Stimulated activated CD8-positive, alpha-beta memory T cell treated with anti-CD3 and anti-CD28 coated beads, Interleukin-7, amount 100 ng/mL, for 24 hours (primary cell): ENCODE measurements around the gene CNIH3.
"Not testable (repeated sequence)": the region's sequence is repeated elsewhere in the genome, so short reads cannot be mapped to it uniquely, and the experiment has no call there.

Experiments used
- DNase-seq: peaks from one replicate; pipeline ENCODE4 v3.0.0-alpha.2; 2020; ENCODE audit warnings: low read depth

Gene CNIH3

DNA sequence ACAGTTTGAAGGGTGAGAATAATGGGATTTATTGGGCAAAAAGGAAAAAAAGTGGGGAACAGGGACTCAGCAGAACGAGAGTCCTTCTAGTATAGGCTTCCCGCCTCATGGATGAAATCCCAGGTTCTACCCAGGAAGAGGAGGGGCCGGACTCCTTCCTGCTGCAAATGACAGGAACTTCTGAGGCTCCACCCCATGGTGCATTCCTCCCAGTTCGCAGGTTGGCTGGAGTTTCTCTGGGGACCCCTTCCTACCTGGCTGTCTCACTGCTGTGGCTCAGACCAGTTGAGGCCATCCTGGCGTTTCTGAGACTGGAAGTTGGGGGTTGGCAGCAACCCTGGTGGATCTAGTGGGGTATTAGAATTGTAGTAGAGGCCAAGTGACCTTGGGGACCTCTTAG is 27.5 kb downstream of the CNIH3 start:
- no peak for DNase-seq

DNA sequence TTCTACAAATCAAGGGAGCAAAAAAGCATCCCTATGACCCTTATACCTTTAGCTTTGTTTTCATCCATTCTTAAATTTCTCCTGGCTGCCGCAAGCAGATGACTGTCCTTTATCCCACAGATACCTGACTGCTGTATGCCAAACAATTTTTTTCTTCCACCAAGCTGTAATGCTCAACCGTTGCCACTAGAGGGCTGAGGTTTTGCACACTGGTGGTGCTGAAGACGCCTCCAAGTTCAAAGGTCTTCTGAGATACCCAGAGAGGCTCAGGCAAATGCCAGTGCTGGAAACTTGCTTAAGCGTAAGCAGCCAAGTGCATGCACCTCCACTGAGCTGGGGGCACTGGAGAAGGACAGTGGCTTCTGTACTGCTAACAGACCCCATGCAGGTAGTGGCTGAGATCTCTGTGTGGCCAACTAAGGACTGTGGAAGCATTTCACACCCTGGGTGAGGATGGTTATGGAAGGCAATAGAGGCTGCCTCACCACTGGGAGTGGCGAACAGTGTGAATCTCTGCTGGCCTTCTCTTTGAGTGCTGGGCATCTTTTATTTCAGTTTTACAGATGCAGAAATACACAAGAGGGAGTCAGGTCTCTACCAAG is 28.5 kb downstream of the CNIH3 start:
- peak; percentile 24 for DNase-seq

DNA sequence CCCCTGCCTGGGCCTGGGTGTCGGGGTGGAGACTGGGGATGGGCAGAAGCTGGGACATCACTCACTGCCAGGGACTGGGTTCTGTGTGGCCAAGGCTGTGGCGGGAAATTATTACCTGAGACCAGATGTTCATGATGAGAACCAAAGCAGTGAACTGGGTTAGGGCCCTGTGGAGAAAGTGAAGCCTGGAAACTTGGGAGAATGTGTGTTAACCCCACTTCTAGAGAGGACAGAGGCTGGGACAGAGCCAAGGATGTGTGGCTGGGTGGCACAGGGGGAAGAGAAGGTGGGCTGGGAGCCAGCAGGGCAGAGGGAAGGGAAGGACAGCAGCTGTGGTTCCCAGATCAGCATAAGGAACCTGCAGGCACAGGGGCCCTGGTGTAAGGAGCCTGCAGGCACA is 31.3 kb downstream of the CNIH3 start:
- no peak for DNase-seq

DNA sequence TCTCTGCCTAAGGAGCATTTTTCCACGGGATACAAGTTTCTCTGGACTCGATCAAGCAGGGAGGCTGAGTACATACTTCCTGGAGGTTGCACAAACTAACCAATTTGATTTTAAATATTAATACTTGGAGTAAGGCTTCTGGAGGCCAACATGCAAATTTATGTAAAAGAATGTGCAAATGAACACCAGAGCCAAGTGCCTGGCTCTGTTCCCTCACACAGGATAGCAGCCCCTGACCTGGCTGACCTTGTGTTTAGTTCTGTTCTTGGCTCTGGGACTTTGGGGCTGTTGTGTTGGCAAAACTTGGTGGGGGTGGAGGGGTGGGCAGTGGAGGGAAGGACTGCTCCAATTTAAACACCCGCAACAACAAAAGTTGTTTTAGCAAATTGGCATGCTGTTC is 34.2 kb downstream of the CNIH3 start:
- no peak for DNase-seq

DNA sequence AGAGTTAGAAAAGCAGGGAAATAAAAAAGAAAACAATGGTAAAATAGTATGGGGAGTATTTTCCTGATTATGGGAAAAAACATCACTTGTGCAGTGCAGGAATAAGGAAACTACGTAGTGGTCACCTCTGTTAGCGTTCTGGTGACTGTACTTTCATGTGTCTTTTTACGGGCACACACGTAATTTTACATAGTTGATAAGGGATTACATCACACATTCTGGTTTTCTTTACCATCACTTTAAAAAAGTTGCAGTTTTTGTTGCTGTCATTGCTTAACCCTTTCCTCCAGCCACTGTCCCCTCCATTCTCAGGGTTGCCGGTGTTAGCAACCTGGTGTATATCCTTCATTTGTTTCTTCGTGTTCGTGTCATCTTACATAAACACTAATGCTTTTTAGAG is 35.1 kb downstream of the CNIH3 start:
- DNase-seq: no peak

DNA sequence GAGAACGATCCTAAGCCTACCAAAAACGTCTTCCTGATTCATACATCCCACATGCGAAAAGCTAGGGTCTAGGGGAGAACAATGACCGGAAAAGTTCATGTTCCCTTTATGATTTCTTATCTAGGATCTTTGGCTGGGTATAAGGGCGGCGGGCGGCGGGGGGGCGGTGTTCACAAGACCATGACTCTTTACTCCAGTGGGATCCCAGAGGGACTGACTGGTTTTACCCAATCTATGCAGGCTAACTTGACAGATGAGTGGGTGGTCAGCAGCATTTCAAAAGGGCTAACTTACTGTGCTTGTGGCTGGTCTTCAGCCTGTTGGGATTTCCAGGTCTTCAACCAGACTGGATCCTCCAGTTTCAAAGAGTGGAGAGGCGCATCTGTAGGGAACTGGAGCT is 40.3 kb downstream of the CNIH3 start:
- DNase-seq: no peak

DNA sequence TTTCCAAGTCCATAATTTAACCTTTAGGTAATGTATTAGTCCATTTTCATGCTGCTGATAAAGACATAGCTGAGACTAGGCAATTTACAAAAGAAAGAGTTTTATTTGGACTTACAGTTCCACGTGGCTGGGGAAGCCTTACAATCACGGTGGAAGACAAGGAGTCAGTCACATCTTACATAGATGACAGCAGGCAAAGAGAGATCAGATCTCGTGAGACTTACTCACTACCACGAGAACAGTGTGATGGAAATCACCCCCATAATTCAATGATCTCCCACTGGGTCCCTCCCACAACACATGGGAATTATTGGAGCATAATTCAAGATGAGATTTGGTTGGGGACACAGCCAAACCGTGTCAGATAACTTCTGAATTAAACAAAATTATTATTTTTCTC is 44.0 kb downstream of the CNIH3 start:
- DNase-seq: no peak

DNA sequence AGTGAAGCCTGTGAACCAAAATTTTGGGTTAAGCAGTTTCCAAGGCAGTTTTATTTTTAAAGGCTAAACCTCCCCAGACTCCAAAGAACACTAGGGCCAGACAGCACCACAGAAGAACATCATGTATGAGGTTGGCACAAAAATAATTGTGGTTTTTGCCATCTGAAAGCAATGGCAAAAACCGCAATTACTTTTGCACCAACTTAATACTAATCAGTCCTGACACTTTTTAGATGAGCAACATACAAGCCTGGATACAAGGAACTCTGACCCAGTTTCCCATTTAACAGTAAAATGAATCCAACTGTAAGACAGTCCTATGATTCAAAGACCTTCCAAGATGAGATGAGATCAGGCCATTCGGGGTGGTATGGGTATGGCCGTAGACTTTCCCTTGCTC is 46.8 kb downstream of the CNIH3 start:
- no peak for DNase-seq

DNA sequence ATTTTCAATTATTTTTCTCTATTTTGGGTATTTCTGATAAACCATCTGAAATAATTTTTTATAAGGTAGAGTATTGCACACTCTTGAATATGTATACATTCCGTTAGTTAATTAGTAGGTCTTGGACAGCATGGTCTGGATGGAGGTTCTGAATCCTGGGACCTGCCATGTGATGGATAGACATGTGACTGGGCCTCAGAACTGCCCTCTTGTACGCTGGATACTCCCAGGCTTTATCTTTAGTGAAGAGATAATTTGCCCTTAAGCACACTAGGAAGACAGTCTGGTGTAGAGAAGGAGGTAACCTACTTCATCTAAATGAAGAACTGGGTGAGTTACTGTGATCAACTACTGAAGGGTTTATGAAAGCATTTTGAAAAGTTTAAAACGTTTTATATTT is 48.9 kb downstream of the CNIH3 start:
- DNase-seq: no peak

DNA sequence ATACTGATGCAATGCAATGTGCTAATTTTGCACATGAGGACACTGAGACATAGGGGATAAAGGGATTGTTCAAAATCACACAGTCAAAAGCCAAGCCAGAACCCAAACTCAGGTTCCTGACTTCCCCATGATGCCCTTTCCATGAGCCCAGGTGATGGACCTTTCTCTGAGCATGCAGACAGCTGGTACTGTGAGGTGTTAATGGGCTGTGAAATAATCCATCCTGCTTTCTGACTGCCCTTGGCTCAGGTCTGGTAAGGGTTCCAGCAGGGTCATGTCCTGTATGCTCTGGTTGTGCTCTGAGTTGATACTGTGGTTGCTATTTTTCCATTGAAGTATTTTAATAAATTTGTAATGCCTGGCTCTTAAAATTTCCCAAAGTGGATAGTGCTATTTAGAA is 50.0 kb downstream of the CNIH3 start:
- DNase-seq: no peak

DNA sequence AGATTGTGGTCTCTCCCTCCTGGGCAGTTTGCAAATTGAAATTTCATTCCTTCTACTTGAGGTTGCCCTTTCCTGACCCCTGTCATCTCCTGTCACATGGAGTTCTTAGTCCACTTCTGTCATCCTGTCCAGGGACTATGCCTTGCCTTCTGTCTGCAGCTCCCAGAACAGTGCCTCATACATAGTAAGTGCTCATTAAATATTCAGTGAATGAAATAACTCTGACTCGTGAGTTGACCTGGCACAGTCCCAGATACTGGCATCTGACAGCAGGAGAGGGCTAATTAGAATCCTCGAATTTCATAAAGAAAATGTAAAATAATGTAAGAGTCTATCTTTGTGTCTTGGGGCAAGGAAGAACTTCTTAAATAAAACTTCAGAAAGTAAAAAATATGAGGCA is 50.8 kb downstream of the CNIH3 start:
- DNase-seq: no peak

DNA sequence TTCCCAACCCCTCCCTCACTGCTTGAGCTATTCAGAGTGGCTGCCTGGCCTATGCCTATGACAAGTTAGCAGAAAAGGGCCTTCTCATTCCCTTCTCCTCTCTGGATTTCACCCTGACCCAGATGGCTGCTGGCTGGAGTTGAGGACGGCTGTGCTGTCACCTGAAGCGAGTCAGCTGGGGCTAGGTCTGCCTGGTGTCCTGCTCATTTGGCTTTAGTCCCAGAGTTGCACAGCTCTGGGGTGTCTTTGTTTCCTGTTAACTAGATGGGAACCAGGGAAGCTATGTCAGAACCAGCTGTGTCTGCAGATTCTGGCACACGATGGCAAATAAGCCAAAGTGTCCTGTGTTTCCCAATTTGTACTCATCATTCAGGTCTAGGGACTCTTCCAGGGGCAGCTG is 52.9 kb downstream of the CNIH3 start:
- no peak for DNase-seq

DNA sequence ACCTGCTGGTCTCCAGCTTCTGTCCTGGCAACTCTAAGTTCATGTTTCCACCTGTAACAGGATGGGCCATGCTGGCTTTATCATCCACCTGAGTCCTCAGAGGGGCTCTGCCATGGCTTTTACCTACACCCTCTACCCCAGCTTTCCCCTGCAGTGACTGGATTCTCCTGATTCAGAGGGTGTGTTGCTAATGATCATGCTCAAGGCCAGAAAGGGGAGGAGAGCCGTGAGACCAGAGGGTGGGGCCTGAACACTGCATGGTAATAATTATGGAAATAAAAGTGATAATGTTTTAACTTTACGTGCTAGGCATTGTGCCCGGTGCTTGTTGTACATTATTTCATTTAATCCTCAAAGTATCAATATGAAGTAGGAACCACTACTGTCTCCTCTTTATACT is 53.3 kb downstream of the CNIH3 start:
- DNase-seq: no peak

DNA sequence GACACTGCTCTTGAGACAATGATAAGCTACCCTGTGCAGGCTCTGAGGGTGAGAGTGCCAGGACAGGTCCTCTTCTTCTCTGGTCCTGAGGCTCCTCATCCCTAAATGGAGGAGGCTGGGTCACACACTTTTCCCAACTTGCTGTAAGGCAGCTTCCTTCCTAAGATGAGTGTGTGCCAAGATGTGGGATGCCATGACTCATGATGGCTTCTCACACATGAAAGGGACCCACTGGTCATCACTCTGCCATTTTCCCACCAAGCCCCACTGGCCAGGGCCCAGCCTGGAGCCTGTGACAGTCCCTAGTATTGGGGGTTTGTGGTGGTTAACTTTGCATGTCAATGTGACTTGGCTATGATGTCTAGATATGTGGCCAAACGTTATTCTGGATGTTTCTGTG is 54.4 kb downstream of the CNIH3 start:
- no peak for DNase-seq

DNA sequence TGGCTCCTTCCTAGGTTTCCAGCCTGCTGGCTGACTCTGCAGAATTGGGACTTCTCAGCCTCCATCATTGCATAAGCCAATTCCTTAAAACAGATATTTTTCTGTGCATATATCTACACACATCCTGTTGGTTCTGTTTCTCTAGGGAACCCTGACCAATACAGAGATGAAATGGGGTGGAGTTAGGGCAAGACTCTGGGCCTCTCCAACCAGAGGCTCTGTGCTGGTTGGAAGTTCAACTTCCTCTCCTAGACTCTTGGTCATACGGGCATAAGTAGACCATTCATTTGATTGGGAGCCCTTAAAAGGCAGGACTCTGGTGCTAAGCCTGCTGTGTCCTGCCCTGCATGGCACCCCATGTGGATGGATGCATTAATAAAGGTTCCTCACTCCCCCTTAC is 55.0 kb downstream of the CNIH3 start:
- no peak for DNase-seq

DNA sequence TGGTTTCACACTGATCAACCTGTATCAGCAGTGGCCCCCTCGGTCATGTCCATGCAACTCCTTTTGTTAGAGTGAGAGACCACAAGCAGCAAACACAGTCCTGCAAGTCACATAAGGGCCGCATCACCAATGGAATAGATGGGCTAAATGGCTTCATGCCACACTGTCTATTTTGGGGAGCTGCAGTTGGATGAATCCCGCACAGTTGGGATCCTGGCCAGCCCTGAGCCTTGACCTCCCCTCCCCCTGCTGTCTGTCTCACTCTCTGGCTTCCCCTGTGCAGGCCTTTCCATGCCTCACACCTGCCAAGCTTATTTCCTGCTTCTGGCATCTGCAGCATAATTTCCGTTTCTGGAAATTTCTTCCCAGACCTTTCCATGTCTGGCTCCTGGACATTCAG is 57.0 kb downstream of the CNIH3 start:
- no peak for DNase-seq

DNA sequence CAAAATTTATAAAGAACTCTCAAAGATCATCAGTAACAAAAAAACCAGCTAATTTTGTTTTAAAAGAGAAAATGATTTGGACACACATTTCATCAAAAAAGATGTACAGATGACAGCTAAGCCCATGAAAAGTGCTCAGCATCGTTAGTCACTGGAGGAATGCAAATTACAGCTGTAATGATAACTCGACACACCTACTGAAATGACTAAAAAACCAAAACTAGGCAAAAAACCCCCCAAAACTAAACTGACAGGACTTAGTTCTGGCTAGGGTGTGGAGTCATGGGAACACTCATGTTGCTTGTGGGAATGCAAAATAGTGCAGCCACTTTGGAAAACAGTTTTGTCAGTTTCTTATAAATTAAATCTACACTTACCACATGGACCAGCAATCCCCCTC is 59.5 kb downstream of the CNIH3 start:
- DNase-seq: no peak

DNA sequence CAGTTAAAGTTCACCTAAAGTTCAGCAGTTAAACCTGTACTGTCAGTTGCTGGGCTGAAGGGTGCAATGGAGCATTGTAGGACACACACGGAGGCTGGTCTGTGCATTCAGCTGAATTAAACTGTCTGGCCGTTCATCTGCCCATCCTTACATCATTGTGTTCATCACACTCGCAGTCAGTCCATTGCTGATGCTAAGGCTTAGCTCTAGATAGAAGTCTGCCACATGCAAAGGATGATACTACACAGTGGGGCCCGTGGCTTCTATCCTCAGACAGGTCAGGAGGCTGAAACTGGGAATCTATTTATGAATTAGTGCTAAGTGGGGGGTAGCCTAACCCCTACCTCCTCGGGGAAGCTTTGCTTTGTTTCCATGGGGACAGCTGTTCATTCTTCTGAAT is 60.4 kb downstream of the CNIH3 start:
- DNase-seq: no peak

DNA sequence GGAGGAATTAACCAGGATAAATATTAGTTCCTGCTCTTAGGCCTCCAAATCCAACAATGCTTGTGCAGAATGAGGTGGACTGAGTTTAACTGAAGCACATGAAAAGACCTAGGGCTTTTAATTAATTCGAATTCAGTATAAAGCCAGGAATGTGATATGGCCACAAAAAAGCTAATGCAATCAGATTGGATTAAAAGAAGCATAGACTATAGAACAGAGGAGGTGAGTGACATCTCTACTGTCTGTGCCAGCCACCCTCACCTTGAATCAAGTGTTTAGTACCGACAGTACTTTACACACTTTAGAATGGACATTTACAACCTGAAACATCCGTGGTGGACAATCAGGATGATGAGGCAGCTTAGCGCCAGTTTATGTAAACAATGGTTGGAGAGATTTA is 62.1 kb downstream of the CNIH3 start:
- DNase-seq: no peak

DNA sequence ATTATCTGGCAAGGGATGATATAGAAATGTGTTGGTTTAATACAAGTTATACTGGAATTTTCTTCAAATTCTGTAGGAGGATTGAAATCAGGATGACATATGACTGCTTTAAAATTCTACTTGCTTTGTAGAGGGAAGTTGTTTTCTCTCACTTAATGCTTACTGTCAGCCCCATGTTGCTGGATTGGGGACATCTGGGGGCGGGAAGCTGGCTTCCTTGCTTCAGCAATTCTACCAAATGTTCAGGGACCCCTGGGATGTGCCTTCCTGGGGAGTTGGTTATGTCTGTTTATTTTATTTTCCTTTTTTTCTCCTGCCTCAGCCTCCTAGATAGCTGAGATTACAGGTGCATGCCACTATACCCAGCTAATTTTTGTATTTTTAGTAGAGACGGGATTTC is 63.5 kb downstream of the CNIH3 start:
- DNase-seq: no peak

DNA sequence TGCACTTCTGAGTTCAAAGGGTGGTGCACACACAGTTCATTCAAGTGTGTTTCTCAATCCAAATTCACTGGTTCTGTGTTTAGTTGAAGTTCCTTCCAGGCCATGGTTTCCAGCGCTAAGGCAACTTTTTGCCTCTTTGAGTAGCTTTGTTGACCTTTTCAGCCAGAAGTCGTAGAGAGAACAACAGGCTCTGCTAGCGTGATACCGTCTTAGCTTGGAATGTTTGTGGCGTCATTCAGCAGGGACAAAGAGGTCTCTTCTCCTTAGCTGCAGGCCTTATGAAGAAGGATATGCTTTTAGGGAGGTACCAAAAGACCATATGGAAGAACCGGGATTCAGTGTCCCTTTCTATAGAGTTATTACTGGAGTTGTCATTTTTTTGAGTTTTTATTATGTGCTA is 65.7 kb downstream of the CNIH3 start:
- no peak for DNase-seq

DNA sequence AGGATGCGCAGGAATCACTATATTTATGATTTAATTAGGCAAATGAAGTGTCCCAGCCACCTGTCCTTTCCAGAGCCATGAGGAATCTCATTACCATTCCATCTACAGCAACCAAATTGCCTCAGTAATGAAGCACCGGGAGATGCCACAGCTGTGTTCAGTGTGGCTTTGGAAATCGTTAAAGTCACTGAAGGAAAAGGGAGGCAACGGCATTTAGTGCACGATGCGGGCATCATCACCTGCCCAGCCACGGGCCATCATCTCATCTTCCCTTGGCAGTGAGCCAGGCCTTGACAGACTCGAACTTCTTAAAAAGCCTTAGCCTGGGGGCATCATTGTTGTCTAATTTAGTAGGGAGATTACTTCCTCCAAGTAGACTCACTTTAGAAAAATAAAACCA is 67.8 kb downstream of the CNIH3 start:
- no peak for DNase-seq

DNA sequence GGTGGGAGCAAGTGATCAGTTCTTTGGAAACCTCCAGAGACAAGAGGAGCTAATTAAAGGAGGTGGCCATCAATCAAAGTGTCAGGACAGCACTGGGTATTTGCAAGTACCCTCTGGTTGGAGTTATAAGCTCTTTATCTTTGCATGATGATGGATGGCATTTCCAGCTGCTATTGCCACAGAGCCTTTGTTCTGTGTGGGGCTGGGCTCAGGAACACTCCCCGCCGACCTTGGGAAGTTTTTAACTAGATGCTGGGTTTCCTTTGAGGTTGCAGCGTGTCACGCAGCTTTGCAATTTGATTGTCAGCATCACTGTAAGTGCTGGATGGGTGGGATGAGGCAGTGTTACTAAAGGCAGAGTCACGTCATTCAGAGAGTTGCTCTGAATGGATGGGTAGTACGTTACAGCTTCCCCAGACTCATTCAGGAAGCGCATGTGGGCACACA is 68.9 kb downstream of the CNIH3 start:
- DNase-seq: no peak

DNA sequence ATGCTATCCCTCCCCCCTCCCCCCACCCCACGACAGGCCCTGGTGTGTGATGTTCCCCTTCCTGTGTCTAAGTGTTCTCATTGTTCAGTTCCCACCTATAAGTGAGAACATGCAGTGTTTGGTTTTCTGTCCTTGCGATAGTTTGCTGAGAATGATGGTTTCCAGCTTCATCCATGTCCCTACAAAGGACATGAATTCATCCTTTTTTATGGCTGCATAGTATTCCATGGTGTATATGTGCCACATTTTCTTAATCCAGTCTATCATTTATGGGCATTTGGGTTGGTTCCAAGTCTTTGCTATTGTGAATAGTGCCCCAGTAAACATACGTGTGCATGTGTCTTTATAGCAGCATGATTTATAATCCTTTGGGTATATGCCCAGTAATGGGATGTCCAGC is 70.0 kb downstream of the CNIH3 start:
- DNase-seq: not testable (repeated sequence)

DNA sequence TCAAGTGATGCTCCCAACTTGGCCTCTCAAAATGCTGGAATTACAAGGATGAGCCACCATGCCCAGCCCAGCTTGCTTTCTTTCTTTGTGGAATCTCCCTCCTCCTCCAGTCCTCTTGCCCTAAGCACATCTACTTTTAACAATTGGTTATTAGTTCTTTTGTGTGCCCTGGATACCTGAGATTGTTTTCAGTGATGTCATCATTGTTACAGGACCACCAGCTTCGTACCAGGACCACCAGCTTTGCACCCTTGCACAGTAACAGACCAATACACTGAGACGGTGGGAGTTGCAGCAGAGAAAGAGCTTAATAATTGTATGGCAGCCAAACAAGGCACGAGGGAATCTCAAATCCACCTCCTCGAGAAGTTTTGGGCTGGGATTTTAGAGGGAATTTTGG is 71.3 kb downstream of the CNIH3 start:
- no peak for DNase-seq
